Non-pigmented ciliary epithelial cell (primary cell): ENCODE results near the gene MATR3.
A peak's percentile ranks its signal among the peaks of the same experiment; 100 is the strongest.
"Not testable (repeated sequence)": the region's sequence is repeated elsewhere in the genome, so short reads cannot be mapped to it uniquely, and the experiment has no call there.

Source experiments
- DNase-seq: peaks from one replicate; pipeline ENCODE4 v3.0.0-alpha.2; 2010; ENCODE audit warnings: low read depth

MATR3 gene

DNA sequence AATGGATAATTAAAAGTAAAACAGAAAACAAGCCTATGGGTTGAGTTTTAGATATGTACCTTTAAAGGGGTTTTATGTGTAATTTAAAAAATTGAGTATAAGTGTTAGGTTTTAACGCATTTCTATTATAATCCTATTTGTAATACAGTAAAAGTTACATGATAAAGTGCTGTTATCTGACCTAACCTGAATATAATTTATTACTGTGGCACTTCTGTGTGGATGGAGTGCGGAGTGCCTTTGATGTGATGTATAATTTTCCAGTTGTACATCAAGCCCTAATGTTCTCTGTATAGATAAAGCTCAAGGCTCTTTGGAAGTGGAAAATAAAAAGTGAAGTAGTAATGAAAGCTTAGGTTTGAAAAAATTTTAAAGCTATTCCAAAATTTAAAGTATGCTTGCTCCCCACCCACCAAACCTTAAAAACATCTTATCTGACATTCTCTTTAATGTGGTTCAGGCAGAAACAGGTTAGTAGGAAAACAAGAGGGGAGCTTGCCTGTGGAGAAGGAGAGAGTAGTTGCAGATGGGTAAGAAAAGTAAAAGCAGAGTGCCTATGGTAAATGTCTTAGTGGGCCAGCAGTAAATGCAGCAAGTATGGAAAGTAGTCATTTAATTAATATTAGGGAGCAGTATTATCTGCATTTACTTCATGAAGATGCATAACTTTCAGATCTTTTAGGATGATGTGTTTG lies 4.0 kb downstream of the MATR3 start:
- no peak for DNase-seq

DNA sequence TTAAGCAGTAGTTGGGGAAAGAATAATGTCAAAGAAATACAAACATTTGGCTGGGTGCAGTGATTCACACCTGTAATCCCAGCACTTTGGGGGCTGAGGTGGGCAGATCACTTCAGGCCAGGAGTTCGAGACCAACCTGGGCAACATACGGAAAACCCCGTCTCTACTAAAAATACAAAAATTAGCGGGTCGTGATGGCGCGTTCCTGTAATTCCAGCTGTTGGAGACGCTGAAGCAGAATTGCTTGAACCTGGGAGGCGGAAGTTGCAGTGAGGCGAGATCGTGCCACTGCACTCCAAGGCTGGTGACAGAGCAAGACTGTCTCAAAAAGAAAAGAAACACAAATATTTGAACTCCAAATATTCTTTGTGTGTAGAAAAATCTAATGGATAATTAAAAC lies 4.7 kb downstream of the MATR3 start:
- no peak for DNase-seq

DNA sequence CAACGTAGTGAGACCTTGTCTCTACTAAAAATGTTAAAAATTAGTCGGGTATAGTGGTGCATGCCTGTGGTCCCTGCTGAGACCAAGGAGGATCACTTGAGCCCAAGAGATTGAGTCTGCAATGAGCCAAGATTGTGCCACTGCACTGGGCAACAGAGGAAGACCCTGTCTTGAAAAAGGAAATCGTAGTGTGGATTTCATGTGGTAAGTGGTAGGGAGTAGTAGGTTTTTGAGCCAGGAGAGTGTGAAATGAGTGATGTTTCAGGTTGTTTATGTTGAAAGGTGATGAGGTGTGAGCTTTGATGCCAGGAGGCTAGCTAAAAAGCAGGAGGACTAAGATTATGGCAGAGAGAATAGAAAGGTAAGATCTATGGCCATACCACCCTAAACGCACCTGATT lies 5.9 kb downstream of the MATR3 start:
- no peak for DNase-seq

DNA sequence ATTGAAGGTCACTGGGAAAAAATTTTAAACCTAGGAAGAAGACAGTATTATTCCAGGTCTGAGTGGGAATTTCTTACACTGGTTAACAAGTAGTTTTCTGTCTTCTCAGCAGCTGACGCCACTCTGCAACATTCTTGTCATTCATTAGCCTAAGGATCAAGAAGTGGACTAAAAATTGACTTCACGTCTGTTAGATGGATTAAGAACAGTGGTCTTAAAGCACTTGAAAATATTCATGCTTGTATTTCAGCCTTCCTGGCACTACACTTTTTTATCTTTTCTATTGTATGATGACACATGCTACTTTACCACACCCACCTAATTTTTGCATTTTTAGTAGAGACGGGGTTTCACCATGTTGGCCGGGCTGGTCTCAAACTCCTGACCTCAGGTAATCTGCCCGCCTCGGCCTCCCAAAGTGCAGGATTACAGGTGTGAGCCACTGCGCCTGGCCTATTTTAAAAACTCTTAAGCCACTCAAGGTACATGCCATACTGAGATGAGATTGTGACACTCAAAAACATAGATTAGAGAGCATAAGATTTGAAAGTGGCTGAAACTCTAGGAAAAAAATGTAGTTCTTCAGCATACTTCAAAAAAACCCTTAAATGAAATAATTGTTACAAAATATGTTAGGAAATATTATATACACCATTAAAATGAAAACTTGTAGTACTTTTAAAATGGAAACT lies 8.4 kb downstream of the MATR3 start:
- DNase-seq: no peak

DNA sequence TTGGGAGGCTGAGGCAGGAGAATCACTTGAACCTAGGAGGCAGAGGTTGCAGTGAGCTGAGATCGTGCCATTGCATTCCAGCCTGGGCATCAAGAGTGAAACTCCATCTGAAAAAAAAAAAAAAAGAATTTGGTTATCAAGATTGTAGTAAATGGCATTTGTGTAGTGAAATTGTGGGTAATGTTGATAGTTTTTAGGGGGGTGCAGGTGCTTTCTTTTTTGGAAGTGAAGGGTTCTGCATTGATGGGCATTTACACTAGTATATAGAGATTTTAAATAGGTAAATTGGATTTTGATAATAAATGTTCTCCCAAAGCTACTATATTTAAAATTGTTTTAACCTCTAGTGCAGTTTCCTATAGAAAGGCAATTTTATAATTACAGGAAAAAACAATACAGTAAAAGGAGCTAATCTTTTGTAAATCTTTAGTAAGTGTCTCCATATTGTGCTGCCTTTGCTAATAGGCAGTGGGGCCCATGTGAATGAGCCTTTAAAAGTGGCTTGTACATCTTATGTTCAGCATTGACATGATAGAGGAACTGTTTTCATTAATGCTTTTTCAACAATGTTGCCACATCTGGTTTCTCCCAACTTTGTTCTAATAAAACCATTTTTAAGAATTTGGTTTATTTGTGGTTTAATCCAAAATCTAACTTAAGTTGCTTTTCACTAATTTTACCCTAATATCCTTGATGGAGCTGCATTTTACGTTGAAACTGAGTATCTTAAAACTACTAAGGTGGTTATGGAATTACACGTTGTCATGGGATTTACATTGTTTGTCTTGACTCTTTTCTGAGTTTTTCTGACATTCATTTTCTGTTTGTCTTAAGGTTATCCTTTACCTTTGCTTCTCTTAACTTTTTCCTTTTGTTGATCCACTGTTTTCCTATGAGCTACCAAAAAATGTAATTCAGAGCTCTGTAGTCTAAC lies 11.1 kb downstream of the MATR3 start:
- DNase-seq: no peak

DNA sequence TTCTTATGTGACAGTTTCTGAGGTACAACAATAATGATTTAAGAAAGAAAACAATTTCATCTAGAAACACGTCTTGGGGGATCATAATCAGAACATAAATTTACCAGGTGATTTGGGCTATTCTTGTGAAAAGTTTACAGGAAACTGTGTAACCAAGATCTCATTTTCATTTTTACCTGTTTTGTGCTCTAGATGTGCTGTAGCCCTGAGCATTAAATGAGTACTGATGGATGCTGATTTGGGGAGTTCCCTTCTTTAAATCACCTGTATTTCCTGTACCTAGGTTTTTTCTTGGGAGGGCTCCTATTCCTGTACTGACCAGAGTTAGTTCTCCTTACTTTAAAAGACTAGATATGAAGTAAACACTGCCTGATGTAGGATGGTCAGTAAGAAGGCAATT lies 12.7 kb downstream of the MATR3 start:
- DNase-seq: no peak

DNA sequence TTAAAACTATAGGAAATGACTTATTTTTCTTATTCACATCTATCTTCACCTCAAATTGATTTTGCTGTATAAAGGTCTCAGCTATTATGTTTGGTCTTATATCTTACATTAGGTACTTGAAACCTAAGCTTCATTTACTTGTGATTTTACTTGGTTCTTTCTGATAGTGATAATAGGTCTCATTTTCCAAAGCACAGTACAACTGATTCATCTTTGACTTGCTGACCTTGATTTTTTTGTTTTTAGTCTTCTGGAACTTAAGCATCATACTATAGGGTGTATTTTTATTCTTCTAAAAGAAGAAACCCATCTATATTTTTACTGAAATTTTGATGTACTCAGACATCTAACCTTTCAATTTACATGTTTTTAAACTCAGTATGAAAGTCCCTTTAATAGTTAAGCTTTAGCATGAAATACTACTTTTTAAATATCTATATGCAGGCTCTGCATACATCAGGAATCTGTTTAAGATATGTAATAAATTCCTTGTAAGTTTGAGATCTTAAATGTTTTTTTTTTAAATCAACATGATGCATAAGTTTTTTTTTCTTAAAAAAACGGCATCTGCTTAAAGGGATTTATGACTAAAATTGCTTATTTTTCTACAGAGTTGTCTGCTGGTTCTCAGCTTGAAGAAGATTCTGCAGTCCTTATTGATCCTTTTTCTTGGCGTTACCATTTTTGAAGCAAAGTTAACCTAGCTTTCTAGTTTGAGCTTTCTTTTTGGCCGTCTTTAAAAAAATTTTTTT lies 13.3 kb downstream of the MATR3 start:
- DNase-seq: no peak

DNA sequence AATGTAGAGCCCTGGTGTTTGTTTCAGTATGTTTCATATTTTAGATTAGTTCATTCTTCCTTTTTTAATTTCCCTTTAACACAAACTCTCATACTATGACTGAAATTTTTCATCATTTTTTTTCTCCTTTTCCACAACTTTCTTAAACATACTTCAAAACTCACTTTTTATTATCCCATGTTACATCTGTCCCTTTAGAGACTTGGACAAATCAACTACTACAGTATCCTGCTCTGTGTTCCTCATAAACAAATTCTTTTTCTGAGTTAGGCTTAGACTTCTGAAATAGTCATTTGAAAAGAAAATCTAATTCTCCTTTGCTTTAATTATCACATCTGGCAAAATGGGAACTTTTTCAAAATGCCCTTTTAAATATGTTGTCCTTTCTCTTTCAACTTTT lies 15.3 kb downstream of the MATR3 start:
- DNase-seq: no peak

DNA sequence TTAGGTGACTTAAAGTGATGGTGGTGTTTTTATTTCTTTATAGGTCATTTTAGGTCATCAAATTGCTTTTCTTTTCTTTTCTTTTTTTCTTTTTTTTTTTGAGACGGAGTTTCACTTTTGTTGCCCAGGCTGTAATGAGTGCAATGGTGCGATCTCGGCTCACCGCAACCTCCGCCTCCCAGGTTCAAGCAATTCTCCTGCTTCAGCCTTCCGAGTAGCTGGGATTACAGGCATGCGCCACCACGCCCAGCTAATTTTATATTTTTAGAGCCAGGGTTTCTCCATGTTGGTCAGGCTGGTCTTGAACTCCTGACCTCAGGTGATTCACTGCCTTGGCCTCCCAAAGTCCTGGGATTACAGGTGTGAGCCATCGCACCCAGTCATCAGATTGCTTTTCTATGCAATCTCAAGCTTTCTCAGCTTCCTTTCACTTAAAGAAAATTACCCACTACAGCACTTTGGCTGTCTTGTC lies 17.2 kb downstream of the MATR3 start:
- not testable (repeated sequence) for DNase-seq

DNA sequence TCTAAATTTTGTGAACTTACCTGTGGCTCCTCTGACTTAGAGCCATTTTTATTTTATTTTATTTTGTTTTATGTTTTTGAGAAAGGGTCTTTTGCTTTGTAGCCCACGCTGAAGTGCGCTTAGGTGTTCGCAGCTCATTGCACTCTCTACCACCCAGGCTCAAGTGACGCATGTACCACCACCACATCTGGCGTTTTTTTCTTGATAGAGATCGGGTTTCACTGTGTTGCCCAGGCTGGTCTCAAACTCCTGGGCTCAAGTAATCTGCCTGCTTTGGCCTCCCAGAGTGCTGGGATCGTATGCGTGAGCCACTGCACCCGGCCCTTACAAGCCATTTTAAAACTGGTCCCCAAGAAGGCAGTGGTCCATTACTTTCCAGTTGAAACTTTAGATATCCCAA lies 18.5 kb downstream of the MATR3 start:
- DNase-seq: no peak

DNA sequence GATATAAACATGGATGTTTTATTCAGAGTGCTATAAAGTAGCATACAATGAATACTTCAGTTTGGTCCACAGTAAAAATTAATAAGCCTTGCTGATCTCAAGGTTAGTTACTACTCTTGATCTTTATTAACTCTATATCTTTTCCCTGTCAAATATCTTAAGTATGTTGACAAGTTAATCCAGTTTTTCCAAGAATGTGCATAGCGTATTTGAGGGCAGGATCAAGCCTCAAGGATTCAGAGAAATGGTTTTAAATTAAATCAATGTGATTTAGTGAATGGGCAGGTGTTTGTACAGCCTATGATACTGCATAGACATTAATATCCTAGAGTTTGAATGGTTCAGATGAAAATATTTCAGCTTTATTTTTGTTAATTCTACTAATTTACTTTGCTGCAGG lies 20.7 kb downstream of the MATR3 start:
- no peak for DNase-seq

DNA sequence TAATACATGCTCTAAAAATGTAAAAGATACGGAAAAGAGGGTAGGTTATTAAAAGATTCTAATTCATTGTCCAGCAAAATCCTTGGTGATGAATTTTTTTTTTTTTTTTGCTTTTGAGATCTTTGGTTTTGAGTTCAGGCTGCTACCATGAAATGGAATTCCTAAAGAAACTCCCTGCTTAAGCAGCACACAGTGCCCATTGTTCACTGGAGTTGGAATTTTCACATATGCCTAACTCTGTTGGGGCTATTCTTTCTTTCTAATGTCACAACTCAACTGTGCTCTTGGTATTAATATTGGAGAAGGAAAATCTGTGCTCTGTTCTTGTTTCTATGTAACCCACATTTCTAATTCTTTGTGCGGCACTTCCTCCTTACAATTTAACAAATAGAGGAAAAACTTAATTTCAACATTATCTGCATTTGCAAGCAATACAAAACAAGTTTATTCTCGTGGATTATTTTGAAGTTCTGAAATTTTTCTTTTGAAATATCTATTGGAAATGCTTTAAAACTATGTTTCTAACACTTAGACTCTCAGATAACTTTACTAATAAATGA lies 21.6 kb downstream of the MATR3 start:
- no peak for DNase-seq

DNA sequence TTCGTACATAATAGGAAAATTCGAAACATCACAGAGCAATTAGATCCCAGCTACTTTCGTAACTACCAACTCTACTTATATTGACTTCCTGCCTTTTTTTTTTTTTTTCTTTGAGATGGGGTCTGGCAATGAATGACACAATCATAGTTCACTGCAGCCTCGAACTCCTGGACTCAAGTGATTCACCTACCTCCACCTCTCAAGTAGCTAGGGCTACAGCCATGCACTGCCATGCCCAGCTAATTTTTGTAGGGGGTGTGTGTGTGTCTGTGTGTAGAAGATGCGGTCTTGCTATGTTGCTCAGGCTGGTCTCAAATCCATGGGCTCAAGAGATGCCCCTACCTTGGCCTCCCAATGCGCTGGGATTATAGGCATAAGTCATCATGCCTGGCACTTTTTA lies 42.3 kb downstream of the MATR3 start:
- DNase-seq: no peak

DNA sequence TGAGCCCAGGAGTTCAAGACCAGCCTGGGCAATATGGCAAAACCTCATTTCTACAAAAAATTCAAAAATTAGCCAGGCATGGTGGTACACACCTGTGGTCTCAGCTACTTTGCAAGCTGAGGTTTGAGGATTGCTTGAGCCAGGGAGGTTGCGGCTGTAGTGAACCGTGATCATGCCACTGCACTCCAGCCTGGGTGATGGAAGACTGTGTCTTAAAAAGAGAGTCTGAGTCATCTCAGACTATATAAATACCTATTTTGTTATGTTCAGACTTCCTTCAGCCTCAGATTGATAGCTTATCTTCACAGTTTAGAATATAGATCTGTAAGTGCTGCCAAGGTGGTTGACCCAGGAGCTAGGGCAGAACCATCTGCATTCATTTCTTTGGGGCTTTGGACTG lies 46.5 kb downstream of the MATR3 start:
- DNase-seq: no peak

DNA sequence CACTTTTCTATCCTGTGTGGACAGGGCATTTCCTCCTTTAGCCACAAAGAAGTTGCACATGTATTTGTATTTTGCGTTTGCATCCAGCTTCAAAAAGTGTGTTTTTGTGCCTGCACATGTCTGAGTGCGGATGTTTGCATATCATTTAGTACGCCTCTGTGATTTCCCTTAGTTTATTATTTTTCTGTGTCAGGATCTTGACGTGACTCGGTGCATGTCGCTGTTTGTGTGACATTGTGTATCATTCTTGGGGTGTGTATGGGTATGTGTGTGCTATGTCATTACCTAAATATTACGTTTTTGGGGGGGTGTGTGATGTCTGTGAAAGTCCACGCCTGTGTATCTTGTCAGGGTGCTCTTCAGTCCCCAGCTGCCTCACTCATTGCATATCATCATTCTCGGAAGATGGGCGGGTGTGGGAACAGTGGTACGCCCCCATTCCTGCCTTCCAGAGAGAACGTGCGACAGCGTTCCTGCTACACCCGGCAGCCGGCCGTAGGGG lies 47.7 kb downstream of the MATR3 start:
- DNase-seq: no peak

DNA sequence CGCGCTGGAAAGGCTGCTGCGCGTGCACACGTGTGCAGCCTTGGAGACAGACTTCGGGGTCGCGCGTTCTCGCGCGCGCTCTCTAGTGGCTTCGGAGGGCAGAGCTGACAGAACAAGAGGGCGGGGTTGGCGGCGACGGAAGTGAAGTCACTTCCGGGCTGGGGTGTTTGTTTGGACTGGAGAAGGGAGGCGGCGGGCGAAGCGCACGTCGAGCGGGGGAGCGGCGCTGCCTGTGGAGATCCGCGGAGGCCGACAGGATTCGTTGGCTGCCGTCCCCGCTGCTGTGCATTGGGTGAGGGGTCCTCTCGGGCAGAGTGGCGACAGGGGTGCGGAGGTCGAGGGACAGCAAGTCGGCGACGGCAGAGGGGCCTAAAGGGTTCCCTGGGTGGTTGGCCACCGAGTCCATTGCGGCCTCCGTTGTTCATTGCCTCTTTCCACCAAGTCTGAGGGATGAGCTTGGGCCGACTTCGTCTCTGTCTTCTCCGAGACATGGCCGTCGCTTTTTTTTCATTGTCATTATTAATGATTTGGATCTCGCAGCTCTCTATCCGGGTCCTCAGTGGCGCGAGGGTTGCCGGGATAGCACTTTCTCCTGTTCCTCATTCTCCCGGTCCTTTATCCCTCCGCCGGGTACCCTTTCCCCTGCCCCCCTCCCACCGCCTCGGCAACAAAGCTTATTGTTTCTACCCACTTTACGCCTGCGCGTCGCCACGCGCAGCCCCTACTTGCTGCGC lies 48.3 kb downstream of the MATR3 start, which contains the start of gene PAIP2:
PAIP2 (plus strand) TSS at position 166 of the 734 bp plus-strand sequence. CDS start 21,931 bp downstream, outside the sequence.
- DNase-seq: peak; percentile 85

DNA sequence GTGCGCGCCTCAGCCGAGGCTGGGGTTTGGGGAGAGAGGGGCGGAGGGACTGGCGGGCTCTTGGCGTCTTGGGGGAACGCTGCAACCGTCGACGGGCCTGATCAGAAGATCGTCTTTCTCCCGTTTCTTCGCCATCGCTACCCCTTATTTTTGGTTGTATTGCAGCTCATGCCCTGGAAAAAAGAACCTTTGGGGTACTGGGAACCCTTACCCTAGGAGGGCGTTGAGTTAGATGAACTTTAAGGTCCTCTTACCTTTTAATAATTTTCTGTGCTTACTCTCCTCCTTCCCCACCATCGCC lies 48.8 kb downstream of the MATR3 start:
- DNase-seq: no peak

DNA sequence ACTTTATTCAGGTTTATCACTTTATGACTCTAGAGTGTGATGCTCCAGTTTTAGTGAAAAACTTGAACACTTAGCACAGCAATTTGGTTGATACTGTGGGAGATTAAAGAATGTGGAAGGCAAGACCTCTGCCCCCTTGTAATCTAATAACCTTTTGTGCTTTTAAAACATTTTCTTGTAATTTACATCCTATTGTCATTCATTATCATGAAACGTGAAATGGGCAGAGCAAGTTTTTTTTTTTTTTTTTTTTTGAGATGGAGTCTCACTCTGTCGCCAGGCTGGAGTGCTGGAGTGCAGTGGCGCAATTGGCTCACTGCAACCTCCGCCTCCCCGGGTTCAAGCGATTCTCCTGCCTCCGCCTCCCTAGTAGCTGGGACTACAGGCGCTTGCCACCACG lies 49.9 kb downstream of the MATR3 start:
- DNase-seq: no peak

DNA sequence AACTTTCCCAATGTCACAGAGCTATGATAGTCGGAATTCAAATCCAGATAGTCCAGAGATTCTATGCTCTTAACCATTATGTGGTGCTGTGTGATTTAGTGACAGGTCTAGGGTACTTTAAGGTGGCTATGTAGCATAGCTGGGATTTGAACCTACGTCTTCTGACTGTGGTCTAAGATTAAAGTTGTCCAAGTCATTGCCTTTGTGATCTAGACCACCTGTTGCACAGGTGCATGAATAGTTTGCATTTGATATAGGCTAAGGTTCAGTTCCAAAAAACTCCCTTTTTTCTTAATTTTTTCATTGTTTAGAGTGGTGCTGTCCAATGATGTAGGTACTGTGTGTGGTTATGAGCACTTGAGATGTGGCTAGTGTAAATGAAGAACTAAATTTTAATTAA lies 50.6 kb downstream of the MATR3 start:
- DNase-seq: no peak

DNA sequence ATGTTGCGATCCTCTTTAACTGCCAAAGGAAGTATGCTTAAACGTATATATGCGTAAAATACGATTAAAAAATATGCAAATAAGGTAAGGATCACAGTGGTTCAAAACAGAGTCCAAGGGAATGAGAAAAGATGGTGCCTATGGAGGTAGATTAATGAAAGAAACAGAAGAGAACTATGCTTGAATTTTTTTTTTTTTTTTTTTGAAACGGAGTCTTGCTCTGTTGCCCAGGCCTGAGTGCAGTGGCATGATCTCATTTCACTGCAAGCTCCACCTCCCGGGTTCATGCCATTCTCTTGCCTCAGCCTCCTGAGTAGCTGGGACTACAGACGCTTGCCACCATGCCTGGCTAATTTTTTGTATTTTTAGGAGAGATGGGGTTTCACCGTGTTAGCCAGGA lies 51.9 kb downstream of the MATR3 start:
- not testable (repeated sequence) for DNase-seq

DNA sequence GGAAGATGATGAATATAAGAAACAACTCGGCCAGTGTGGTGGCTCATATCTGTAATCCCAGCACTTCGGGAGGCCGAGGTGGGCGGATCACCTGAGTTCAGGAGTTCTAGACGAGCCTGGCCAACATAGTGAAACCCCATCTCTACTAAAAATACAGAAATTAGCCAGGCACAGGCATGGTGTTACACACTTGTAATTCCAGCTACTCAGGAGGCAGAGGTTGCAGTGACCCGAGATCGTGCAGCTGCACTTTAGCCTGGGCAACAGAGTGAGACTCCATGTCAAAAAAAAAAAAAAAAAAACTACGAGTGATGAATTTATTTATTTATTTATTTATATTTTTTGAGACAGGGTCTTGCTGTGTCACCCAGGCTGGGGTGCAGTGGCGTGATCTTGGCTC lies 54.3 kb downstream of the MATR3 start:
- DNase-seq: not testable (repeated sequence)
